Measurements from ENCODE around the gene MIEF1.

MIEF1 gene

GRCh38 chr22:39543095-39543494, 41.0 kb downstream of the MIEF1 start:
- no peaks in the 10 kb centered on the region for H3K9me3 ChIP-seq (ENCODE audit: low read length)
- no peaks in the 10 kb centered on the region for H3K4me1 ChIP-seq (ENCODE audit: insufficient read depth, low read length, severe bottlenecking)
- no peak overlapping the region for H3K9ac ChIP-seq (ENCODE audit: low read length)
- no peaks in the 10 kb centered on the region for H3K79me2 ChIP-seq (ENCODE audit: insufficient read depth, low read length)
- no peaks in the 10 kb centered on the region for H3K27me3 ChIP-seq (ENCODE audit: insufficient read depth, low read length)
- H3K36me3 ChIP-seq (ENCODE audit: insufficient read depth, low read length), result no peaks in the 10 kb centered on the region
- no peak overlapping the region for H3K4me3 ChIP-seq (ENCODE audit: low read depth, low read length, poor library complexity, severe bottlenecking)
- no peak overlapping the region for H3K27ac ChIP-seq (ENCODE audit: low read depth, low read length, poor library complexity, severe bottlenecking)
- no peaks in the 10 kb centered on the region for H4K20me1 ChIP-seq (ENCODE audit: insufficient read depth, low read length)
- peak; percentile 70 for TF ChIP-seq CTCF (IDR thresholded peaks at IDR 0.05; ENCODE audit: low read length)
- TF ChIP-seq EZH2 (IDR thresholded peaks at IDR 0.05; ENCODE audit: borderline replicate concordance, low read length), result no peak
- H2AFZ ChIP-seq (ENCODE audit: low read length), result no peak overlapping the region
- no peaks in the 10 kb centered on the region for H3K9me2 ChIP-seq (ENCODE audit: low read depth, low read length)
- H3K4me2 ChIP-seq (ENCODE audit: low read length), result no peak overlapping the region
- H3F3A ChIP-seq (ENCODE audit: insufficient read depth, low read length), result no peaks in the 10 kb centered on the region

GRCh38 chr22:39545386-39546365, 43.6 kb downstream of the MIEF1 start:
- no peaks in the 10 kb centered on the region for H3K36me3 ChIP-seq (ENCODE audit: insufficient read depth, low read length)
- no peaks in the 10 kb centered on the region for H3K9me2 ChIP-seq (ENCODE audit: low read depth, low read length)
- no peak overlapping the region for H3K27ac ChIP-seq (ENCODE audit: low read depth, low read length, poor library complexity, severe bottlenecking)
- H3K79me2 ChIP-seq (ENCODE audit: insufficient read depth, low read length), result no peaks in the 10 kb centered on the region
- H3K9ac ChIP-seq (ENCODE audit: low read length), result no peak overlapping the region
- H3K4me2 ChIP-seq (ENCODE audit: low read length), result no peak overlapping the region
- no peak overlapping the region for H2AFZ ChIP-seq (ENCODE audit: low read length)
- no peaks in the 10 kb centered on the region for H3K27me3 ChIP-seq (ENCODE audit: insufficient read depth, low read length)
- no peak for TF ChIP-seq EZH2 (IDR thresholded peaks at IDR 0.05; ENCODE audit: borderline replicate concordance, low read length)
- no peak for TF ChIP-seq CTCF (IDR thresholded peaks at IDR 0.05; ENCODE audit: low read length)
- no peaks in the 10 kb centered on the region for H3F3A ChIP-seq (ENCODE audit: insufficient read depth, low read length)
- no peaks in the 10 kb centered on the region for H3K4me1 ChIP-seq (ENCODE audit: insufficient read depth, low read length, severe bottlenecking)
- H4K20me1 ChIP-seq (ENCODE audit: insufficient read depth, low read length), result no peaks in the 10 kb centered on the region
- H3K4me3 ChIP-seq (ENCODE audit: low read depth, low read length, poor library complexity, severe bottlenecking), result no peak overlapping the region
- H3K9me3 ChIP-seq (ENCODE audit: low read length), result no peaks in the 10 kb centered on the region

GRCh38 chr22:39546889-39547586, 44.9 kb downstream of the MIEF1 start:
- Histone ChIP-seq H3K4me3 (ENCODE audit: low read depth, low read length, poor library complexity, severe bottlenecking) (no peak overlapping the region), H3K9ac (ENCODE audit: low read length) (no peak overlapping the region), H3K27me3 (ENCODE audit: insufficient read depth, low read length) (no peaks in the 10 kb centered on the region), H3K9me2 (ENCODE audit: low read depth, low read length) (no peaks in the 10 kb centered on the region), H3K9me3 (ENCODE audit: low read length) (no peaks in the 10 kb centered on the region), H3K27ac (ENCODE audit: low read depth, low read length, poor library complexity, severe bottlenecking) (no peak overlapping the region), H3K4me2 (ENCODE audit: low read length) (no peak overlapping the region), H3K79me2 (ENCODE audit: insufficient read depth, low read length) (no peaks in the 10 kb centered on the region), H2AFZ (ENCODE audit: low read length) (no peak overlapping the region), H3K4me1 (ENCODE audit: insufficient read depth, low read length, severe bottlenecking) (no peaks in the 10 kb centered on the region), H3F3A (ENCODE audit: insufficient read depth, low read length) (no peaks in the 10 kb centered on the region), H4K20me1 (ENCODE audit: insufficient read depth, low read length) (no peaks in the 10 kb centered on the region), H3K36me3 (ENCODE audit: insufficient read depth, low read length) (no peaks in the 10 kb centered on the region)
- TF ChIP-seq CTCF (IDR thresholded peaks at IDR 0.05; ENCODE audit: low read length) (no peak), EZH2 (IDR thresholded peaks at IDR 0.05; ENCODE audit: borderline replicate concordance, low read length) (no peak)

Measured in OCI-LY1 (cell line).